Mammary epithelial cell (primary cell): Measurements from ENCODE around the gene BTBD9.

Source experiments
- CTCF ChIP-seq, 2 donors: IDR thresholded peaks in 1 of 2; conservative IDR thresholded peaks in 1 of 2; 2 replicates each; pipeline ENCODE4 v1.5.1; 2011 to 2012; ENCODE audit warnings: inconsistent platforms in 2 of 2, low read length in 2 of 2, mild to moderate bottlenecking in 2 of 2, control low read depth in 1 of 2, low read depth in 1 of 2; ENCODE audit not compliant: insufficient read depth in 1 of 2; ENCODE audit errors: extremely low read depth in 1 of 2
- EZH2 ChIP-seq: IDR thresholded peaks from 2 replicates; pipeline ENCODE4 v1.6.1; 2012; ENCODE audit warnings: low read length, inconsistent platforms, borderline replicate concordance

GRCh38 chr6:38617856-38618255 lies 21.9 kb downstream of the BTBD9 start:
- TF ChIP-seq CTCF (conservative IDR thresholded peaks at IDR 0.05 in 1 of 2, IDR thresholded peaks at IDR 0.05 in 1 of 2; ENCODE audit: extremely low read depth in 1 of 2, insufficient read depth in 1 of 2, low read depth in 1 of 2, low read length in 2 of 2) (no peak), EZH2 (no peak)
